GM18499 (cell line): Measurements from ENCODE around the gene EFEMP1.

Experiments
- ATAC-seq: cut with Tn5 transposase; IDR thresholded peaks from one replicate; pipeline ENCODE4 v1.9.1; 2021; ENCODE audit warnings: moderate number of reproducible peaks; ENCODE audit not compliant: insufficient read depth, unreplicated experiment

The EFEMP1 gene

DNA sequence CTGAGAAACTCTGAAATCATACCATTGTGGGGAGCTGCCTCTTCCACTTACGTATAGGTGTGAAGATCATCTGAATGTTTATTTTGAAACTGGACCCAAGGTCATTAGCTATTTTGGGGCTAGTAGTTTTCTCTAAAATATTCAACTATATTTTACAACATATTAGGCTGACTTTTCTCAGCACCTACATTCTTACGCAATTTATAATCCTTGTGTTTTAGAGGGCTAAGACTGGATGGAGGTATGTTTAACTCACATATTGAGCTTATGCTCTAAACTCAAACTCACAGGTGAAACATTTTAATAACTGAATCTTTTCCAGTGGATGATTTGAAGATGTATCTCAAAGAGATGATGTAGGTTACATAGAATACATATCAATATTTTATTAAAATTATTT lies 49.2 kb downstream of the EFEMP1 start:
- no peak for ATAC-seq

DNA sequence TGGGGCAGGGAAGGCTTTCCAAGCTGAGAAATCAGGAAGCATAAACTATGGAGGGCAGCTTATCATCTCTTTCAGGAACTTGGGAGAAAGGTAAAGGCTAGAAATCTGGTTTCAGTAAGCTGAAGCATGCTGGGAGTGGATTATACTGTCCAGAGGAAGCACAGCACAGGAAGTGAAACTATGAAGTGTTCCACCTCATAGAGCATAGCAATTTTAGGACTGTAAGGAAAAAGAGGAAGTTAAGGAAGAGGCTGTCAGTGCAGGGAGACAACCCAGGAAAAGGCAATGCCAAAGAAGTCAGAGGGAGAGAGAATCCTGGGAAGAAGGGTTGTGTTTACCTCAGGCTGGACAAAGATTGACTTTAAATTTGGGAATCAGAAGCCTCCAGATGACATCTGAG lies 51.9 kb downstream of the EFEMP1 start:
- no peak for ATAC-seq

DNA sequence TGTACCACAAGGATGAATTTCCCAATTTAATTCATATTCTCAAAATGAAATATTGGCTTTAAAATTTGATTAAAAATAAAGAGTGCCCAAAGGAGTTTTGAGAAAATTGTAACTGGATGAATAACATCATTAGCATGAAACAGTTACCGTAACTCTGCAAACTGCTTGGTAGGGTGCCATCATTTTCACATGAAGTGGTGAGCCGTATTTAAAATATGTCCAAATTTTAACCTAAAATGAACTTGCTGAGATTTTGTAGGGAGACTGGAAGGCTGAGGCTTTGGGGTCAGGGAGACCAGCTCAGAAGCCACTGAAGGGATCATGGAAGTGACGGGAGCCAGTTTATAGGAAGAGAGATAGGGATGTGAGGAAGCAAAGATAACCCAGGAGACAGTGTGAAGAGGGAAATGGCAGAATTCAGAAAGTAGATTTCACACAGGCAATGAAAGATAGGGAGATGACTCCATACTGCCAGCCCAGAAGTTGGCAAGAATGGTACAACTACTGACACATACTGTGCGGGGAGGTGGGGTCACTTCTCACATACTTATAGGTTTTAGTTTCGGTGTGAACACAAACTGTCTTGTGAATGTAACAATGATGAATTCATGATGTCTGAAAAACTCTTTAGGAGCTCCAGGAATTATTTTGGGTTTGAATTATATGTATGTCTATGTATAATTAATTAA lies 53.8 kb downstream of the EFEMP1 start:
- ATAC-seq = no peak

- no peak for ATAC-seq
These were observed 58.3 kb downstream of the EFEMP1 start for GRCh38 chr2:55865096-55865835.

DNA sequence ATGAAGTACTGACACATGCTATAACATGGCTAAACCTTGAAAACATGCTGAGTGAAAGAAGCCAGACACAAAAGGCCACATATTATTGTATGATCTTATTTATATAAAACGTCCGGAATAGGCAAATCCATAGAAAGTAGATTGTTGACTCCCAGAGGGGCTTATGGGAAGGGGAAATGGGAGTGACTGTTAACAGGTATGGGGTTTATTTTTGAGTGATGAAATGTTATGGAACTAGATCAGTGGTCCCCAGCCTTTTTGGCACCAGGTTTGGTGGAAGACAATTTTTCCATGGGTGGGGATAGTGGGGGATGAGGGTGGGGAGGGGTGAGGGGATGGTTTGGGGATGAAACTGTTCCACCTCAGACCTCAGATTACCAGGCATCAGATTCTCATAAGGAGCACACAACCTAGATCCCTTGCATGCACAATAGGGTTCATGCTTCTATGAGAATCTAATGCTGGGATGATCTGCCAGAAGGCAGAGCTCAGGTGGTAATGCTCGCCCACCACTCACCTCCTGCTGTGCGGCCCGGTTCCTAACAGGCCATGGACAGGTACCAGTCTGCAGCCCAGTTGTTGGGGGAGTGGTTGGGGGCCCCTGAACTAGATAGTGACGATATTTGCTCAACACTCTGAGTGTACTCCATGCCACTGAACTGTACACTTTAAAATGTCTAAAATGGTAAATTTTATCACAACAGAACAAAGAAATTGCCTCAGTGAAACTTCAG lies 59.1 kb downstream of the EFEMP1 start:
- ATAC-seq = no peak

DNA sequence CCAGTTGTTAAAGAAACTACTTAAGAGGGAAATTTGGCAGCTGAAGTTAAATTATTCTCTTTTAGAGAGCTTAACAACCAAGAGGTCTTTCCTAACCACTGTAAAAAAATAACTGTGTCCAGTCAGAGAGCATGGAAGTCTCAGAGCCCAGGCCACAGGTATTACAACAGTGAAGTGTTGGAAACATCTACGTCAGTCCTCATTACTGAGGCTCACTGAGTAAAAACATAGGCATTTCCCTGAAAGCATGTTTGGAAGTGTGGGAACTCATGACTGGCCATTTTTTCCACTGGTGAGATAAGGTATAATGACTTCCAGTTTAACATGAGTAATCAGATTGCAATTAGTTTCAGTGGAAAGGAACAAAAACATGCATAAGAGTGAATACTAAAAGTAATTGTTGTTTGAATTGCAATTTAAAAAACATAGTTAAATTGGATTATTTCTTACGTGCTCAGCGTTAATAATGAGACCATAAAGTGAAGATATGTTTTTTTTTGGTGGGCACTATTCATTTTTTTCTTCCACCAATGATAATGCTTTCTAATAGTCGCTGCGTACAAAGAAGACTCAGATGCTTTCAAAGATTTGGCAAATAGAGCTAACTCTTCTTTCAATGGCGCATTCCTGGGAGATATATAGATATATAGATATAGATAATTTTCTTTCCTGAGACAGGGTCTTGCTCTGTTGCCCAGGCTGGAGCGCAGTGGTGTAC lies 60.8 kb downstream of the EFEMP1 start:
- ATAC-seq = no peak

DNA sequence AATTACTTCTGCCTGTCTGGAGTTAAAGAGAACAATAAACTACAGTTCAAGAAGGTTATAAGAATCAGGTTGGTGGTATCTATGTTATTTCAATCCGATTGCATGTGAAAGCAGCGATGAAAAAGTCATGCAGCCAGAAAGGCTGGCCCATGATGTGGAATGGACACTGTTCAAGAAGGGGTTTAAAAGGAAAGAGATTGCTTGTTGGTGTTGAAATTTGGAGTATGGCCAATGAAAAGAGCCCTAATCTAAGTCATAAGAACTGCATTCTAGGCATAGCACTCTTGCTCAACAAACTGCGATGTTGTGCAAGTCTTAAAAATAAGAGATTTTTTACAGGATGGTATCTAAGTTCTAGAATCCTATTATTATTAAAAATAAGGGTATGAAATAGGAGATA lies 61.3 kb downstream of the EFEMP1 start:
- no peak for ATAC-seq

DNA sequence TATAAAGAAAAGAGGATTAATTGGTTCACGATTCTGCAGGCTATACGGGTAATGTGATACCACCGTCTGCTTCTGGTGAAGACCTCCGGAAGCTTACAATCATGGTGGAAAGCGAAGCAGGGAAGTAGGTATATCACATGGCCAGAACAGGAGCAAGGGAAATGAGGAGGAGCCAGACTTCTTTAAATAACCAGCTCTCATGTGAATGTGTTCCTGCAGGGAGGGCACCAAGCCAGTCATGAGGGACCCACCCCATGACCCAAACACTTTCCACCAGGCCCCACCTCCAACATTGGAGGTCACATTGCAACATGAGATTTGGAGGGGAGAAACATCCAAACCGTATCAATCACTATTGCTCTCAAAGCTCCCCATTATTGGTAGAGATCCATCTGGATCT lies 61.8 kb downstream of the EFEMP1 start:
- no peak for ATAC-seq

DNA sequence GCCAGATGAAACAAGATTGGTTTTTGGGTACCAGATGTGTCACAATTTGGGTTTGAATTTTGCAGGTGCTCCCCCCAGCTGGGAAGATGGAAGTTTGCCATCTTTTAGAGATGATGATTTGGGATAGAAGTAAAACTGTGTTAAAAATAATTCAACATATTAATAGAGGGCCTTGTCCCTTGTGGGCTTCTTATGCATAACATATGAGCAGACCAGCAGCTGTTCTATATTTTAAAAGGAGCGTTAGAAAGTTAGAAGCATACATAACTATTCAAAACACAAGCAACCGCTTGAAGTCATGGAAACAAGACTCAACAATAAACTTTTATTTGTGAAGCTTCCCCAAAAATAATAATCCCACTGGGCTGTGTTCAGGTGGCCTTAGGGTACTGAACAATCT lies 62.8 kb downstream of the EFEMP1 start:
- ATAC-seq = no peak

- no peak for ATAC-seq
These were observed 63.7 kb downstream of the EFEMP1 start for GRCh38 chr2:55859875-55860274.

- ATAC-seq = no peak
These were observed 65.8 kb downstream of the EFEMP1 start for GRCh38 chr2:55857766-55858165.

- no peak for ATAC-seq
These were observed 66.6 kb downstream of the EFEMP1 start for GRCh38 chr2:55856936-55857335.

GRCh38 chr2:55848096-55848495 lies 75.5 kb downstream of the EFEMP1 start:
- no peak for ATAC-seq

- no peak for ATAC-seq
These were observed 77.2 kb downstream of the EFEMP1 start for GRCh38 chr2:55846426-55846825.

- no peak for ATAC-seq
These were observed 78.6 kb downstream of the EFEMP1 start for GRCh38 chr2:55844986-55845385.

- ATAC-seq = no peak
These were observed 79.6 kb downstream of the EFEMP1 start for GRCh38 chr2:55843994-55844345.

GRCh38 chr2:55843096-55843993 lies 80.2 kb downstream of the EFEMP1 start:
- ATAC-seq = no peak

GRCh38 chr2:55842046-55842445 lies 81.5 kb downstream of the EFEMP1 start:
- ATAC-seq = no peak

DNA sequence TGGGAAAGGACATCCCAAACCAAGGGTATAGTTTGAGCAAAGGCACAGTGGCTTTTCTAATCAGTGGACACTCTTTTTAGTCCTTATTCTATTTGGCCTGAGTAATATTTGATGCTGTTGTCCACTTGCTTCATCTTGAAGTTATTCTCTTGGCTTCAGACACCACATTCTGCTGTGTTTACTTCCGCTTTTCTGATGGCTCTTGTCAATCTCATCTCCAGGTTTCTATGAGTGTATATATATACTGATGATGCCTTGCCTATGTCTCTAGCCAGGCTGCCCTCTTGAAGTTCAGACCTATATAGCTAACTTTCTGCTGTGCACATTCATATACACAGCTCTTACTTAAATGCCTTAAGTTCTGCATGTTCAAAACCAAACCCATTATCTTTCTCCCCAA lies 83.1 kb downstream of the EFEMP1 start:
- ATAC-seq = no peak
